ENCODE measurements around the gene PCBP3.

PCBP3 gene

GRCh38 chr21:45724994-45725843, 81.7 kb downstream of the PCBP3 start:
- no peak for DNase-seq (ENCODE audit: low read depth)

GRCh38 chr21:45725844-45726200, 82.3 kb downstream of the PCBP3 start:
- no peak for DNase-seq (ENCODE audit: low read depth)

GRCh38 chr21:45726438-45726837, 82.9 kb downstream of the PCBP3 start:
- no peak for DNase-seq (ENCODE audit: low read depth)

GRCh38 chr21:45727390-45727789, 83.9 kb downstream of the PCBP3 start:
- no peak for DNase-seq (ENCODE audit: low read depth)

GRCh38 chr21:45735259-45736000, 91.9 kb downstream of the PCBP3 start:
- no peak for DNase-seq (ENCODE audit: low read depth)

GRCh38 chr21:45736042-45736689, 92.6 kb downstream of the PCBP3 start:
- DNase-seq (ENCODE audit: low read depth) = no peak

- DNase-seq (ENCODE audit: low read depth) = no peak
These were observed 93.4 kb downstream of the PCBP3 start for GRCh38 chr21:45736690-45737484.

- DNase-seq (ENCODE audit: low read depth) = no peak
These were observed 94.1 kb downstream of the PCBP3 start for GRCh38 chr21:45737485-45738166.

GRCh38 chr21:45739218-45740087, 95.9 kb downstream of the PCBP3 start:
- DNase-seq (ENCODE audit: low read depth) = no peak

GRCh38 chr21:45740088-45740440, 96.5 kb downstream of the PCBP3 start:
- DNase-seq (ENCODE audit: low read depth) = no peak

GRCh38 chr21:45740491-45741357, 97.2 kb downstream of the PCBP3 start:
- DNase-seq (ENCODE audit: low read depth) = no peak

GRCh38 chr21:45741691-45742090, 98.2 kb downstream of the PCBP3 start:
- DNase-seq (ENCODE audit: low read depth) = no peak

GRCh38 chr21:45742247-45742646, 98.7 kb downstream of the PCBP3 start:
- DNase-seq (ENCODE audit: low read depth) = no peak

GRCh38 chr21:45745256-45745655, 101.7 kb downstream of the PCBP3 start:
- DNase-seq (ENCODE audit: low read depth) = no peak

- no peak for DNase-seq (ENCODE audit: low read depth)
These were observed 103.8 kb downstream of the PCBP3 start for GRCh38 chr21:45747233-45747766.

GRCh38 chr21:45747802-45748445, 104.4 kb downstream of the PCBP3 start:
- DNase-seq (ENCODE audit: low read depth) = no peak

- DNase-seq (ENCODE audit: low read depth) = no peak
These were observed 105.1 kb downstream of the PCBP3 start for GRCh38 chr21:45748593-45748992.

- DNase-seq (ENCODE audit: low read depth) = no peak
These were observed 106.4 kb downstream of the PCBP3 start for GRCh38 chr21:45749974-45750373.

- no peak for DNase-seq (ENCODE audit: low read depth)
These were observed 107.4 kb downstream of the PCBP3 start for GRCh38 chr21:45750936-45751335.
